ENCODE results near the gene DBN1. TPM values are rescaled to one million over a fixed set of nuclear protein-coding genes. Genes with fewer than 3 reads are reported as not detected.
A peak's percentile ranks its signal among the peaks of the same experiment; 100 is the strongest.

DBN1 gene
- 100 to 1,000 TPM in 1 of 4 donors, 10 to 100 TPM in 3; 10.1 to 201 (median 17.4) TPM for total RNA-seq

DNA sequence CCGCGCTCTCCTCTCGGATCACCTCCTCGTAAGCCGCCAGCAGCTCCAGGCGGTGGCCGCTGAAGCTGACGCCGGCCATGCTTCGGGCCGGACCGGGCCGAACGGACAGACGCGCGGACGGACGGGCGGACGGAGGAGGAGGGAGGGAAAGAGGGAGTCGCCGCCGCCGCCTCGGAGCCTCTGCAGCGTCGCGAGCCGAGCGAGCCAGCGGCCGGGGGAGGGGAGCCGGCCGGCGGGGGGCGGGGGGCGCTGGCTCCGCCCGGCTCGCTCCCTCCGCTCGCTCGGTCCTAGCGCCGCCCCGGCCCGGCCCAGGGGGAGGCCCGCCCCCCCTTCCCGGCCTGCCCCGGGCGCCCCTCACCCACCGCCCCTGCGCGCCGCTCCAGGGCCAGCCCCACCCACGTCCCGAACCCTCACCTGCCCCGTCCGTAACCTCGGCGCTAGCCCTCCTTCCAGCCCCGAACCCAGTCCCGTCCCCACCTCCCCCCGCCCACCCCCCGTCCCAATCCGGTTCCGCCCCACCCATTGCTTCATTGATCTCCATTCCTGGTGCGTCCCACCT is at the start of gene DBN1:
TSS of gene DBN1 (minus strand) at position 192 of the 559 bp plus-strand sequence. CDS start at position 79, 113 bp downstream.
- peaks cover 14% of the 10 kb centered on the region for H3K27me3 ChIP-seq
- H3K27ac ChIP-seq = peak within 1 kb of the TSS; percentile 78 to 91 (median 83)
- intact Hi-C loops (cut with DNase I; ENCODE audit: low total_unique reads) = no loop called here
- TF ChIP-seq POLR2AphosphoS5 (IDR thresholded peaks at IDR 0.05) = peak in 2 of 3 donors; percentile 38
- TF ChIP-seq, protein P1, sequence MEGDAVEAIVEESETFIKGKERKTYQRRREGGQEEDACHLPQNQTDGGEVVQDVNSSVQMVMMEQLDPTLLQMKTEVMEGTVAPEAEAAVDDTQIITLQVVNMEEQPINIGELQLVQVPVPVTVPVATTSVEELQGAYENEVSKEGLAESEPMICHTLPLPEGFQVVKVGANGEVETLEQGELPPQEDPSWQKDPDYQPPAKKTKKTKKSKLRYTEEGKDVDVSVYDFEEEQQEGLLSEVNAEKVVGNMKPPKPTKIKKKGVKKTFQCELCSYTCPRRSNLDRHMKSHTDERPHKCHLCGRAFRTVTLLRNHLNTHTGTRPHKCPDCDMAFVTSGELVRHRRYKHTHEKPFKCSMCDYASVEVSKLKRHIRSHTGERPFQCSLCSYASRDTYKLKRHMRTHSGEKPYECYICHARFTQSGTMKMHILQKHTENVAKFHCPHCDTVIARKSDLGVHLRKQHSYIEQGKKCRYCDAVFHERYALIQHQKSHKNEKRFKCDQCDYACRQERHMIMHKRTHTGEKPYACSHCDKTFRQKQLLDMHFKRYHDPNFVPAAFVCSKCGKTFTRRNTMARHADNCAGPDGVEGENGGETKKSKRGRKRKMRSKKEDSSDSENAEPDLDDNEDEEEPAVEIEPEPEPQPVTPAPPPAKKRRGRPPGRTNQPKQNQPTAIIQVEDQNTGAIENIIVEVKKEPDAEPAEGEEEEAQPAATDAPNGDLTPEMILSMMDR (IDR thresholded peaks at IDR 0.05) = no peak
- peaks cover 16 to 37% (median 18%) of the 10 kb centered on the region in 4 donors for H3K4me1 ChIP-seq
- DNase-seq = peak; percentile 46
- H3K4me3 ChIP-seq = peak within 1 kb of the TSS; percentile 61 to 91 (median 71)
- no peaks in the 10 kb centered on the region for H3K36me3 ChIP-seq
- no peaks in the 10 kb centered on the region for H3K9me3 ChIP-seq
- 3 to 29% methylated on average over 1 to 50 of the region's 69 CpGs for WGBS, 2 donors (ENCODE audit: low coverage in 1 of 2)
- in situ Hi-C loops (cut with MboI; ENCODE audit: low pct_ligation_motif_present in 1 of 4, low pct_unique_long_range_greater_than_20kb in 1 of 4, low sequenced_read_pairs in 3 of 4) = loop anchor here in 1 of 4 donors (25.0 kb wide), 1 partner anchor 161 kb away; the partner anchor contains the start of genes MXD3, PRELID1 and RAB24

DNA sequence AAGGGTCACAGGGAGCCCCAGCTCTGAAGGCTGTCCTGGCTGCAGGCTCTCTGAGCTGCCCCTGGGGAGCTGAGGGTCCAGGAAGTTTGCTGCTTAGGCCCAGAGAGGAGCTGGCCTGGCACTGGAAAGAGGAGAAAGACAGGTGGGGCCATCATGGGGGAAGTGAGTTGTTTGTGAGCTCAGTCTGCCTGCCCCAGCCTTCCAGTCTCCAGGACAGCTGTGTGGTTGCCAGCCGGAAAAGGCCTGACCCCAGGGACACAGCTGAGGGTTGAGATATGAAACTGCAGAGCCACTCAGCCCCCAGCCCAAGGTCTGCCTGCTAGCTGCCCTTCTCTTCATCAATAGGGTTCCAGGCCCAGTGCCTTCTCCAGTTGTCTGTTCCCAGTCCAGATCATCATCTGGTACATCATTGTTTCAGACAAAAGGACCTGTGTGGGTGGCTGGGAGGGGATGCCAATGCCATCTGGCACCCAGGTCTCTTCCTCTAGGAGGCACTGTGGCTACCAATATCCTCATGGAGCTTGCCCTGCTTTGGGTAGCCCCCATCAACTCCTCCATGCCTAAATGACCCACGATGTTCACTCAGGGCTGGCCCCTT is 47.6 kb upstream of the DBN1 start:
- peaks cover 0 to 31% (median 8%) of the 10 kb centered on the region in 4 donors for H3K36me3 ChIP-seq
- DNase-seq = no peak
- no peaks in the 10 kb centered on the region for H3K9me3 ChIP-seq

DNA sequence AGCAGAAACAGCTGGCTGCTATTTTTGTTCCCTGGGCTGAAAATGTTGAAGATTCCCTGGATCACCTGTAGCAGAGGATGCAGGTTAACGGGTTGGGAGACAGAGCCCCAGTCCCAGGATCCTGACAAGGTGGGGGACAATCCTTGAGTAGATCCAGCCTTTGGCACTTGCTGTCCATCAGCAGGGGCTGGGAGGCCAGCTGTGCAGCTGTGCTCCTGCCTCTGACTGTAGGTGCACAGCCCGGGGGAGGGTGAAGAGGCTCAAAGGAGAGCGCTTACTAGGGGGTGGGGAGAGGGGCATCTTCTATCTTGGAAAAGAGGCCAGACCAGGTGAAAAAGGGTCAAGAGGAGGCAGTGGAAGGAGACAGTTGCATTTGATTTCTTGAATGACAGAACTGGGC is 46.8 kb upstream of the DBN1 start:
- intact Hi-C loops (cut with DNase I; ENCODE audit: low total_unique reads) = no loop called here
- Histone ChIP-seq H3K27ac (no peak overlapping the region), H3K4me1 (peaks cover 11 to 17% (median 16%) of the 10 kb centered on the region in 4 donors), H3K4me3 (no peak overlapping the region), H3K27me3 (no peaks in the 10 kb centered on the region), H3K9me3 (no peaks in the 10 kb centered on the region), H3K36me3 (peaks cover 0 to 31% (median 9%) of the 10 kb centered on the region in 4 donors)
- TF ChIP-seq, protein P1 (IDR thresholded peaks at IDR 0.05) = no peak
- no peak for TF ChIP-seq POLR2A (IDR thresholded peaks at IDR 0.05)
- no peak for TF ChIP-seq EP300 (IDR thresholded peaks at IDR 0.05; ENCODE audit: low read depth)
- TF ChIP-seq POLR2AphosphoS5 (IDR thresholded peaks at IDR 0.05) = no peak
- no peak for DNase-seq
- 90 to 100% methylated on average over 1 to 3 of the region's 3 CpGs for WGBS, 2 donors (ENCODE audit: low coverage in 1 of 2)
- in situ Hi-C loops (cut with MboI; ENCODE audit: low pct_ligation_motif_present in 1 of 4, low pct_unique_long_range_greater_than_20kb in 1 of 4, low sequenced_read_pairs in 3 of 4) = loop anchor here in 1 of 4 donors (25.0 kb wide), 1 partner anchor 133 kb away; the partner anchor contains the start of gene SLC34A1

More for the DNA sequence above, 47.6 kb upstream of the DBN1 start:
- no peak overlapping the region for H3K4me3 ChIP-seq
- in situ Hi-C loops (cut with MboI; ENCODE audit: low pct_ligation_motif_present in 1 of 4, low pct_unique_long_range_greater_than_20kb in 1 of 4, low sequenced_read_pairs in 3 of 4) = loop anchor here in 1 of 4 donors (25.0 kb wide), 1 partner anchor 134 kb away; the partner anchor contains the start of gene SLC34A1
- no peak overlapping the region for H3K27ac ChIP-seq
- peaks cover 5 to 9% (median 8%) of the 10 kb centered on the region in 4 donors for H3K4me1 ChIP-seq
- H3K27me3 ChIP-seq = no peaks in the 10 kb centered on the region
- intact Hi-C loops (cut with DNase I; ENCODE audit: low total_unique reads) = no loop called here
- no peak for TF ChIP-seq EP300 (IDR thresholded peaks at IDR 0.05; ENCODE audit: low read depth)
- TF ChIP-seq POLR2A (IDR thresholded peaks at IDR 0.05) = no peak
- no peak for TF ChIP-seq POLR2AphosphoS5 (IDR thresholded peaks at IDR 0.05)
- TF ChIP-seq, protein P1 (IDR thresholded peaks at IDR 0.05) = no peak
- 78% methylated on average over 2 of the region's 2 CpGs; no CpG with 5 or more reads in 1 of the 2 donors for WGBS, 2 donors (ENCODE audit: low coverage in 1 of 2)

DNA sequence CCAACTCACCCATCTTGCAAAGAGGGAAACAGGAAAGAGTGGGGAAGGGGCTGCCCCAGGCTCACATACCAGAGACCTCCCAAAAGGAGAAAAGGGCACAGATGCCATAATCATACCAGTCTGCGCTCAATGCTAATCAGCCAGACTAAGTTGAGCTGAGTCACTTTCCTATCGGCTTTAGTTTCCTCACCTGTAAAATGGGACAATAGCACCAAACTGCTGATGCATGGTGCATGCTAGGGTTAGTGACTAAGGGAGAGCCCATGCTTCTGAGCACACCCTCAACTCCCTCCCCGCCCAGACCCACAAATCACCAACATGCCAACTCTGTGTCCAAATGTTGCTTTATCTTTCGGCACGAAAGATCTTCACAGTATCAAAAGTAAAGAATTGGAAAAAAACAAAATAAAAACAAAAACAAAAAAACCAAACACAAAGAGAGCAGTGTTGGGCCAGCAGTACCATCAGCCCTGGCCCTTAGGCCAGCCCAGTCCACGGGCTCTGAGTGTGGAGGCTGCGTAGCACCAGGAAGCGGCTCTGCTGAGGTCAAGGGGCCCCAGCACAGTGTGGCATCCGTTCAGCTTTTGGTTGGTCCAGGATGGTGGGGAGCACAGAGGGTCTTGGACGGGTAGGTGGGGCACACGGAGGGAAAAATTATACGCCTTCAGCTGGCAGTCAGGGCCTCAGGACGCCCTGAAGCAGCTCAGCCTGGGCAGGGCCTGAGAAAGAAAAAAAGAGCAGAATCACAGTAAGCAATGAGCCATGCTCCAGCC is 46.2 kb upstream of the DBN1 start:
- intact Hi-C loops (cut with DNase I; ENCODE audit: low total_unique reads) (no loop called here), in situ Hi-C loops (cut with MboI; ENCODE audit: low pct_ligation_motif_present in 1 of 4, low pct_unique_long_range_greater_than_20kb in 1 of 4, low sequenced_read_pairs in 3 of 4) (loop anchor here in 1 of 4 donors (25.0 kb wide), 1 partner anchor 132 kb away; the partner anchor contains the start of gene SLC34A1)
- Histone ChIP-seq H3K4me1 (peaks cover 11 to 20% (median 18%) of the 10 kb centered on the region in 4 donors), H3K9me3 (no peaks in the 10 kb centered on the region), H3K27me3 (no peaks in the 10 kb centered on the region), H3K27ac (no peak overlapping the region), H3K4me3 (no peak overlapping the region), H3K36me3 (peaks cover 0 to 32% (median 12%) of the 10 kb centered on the region in 4 donors)
- DNase-seq = no peak
- no peak for TF ChIP-seq EP300 (IDR thresholded peaks at IDR 0.05; ENCODE audit: low read depth)
- no peak for TF ChIP-seq POLR2AphosphoS5 (IDR thresholded peaks at IDR 0.05)
- TF ChIP-seq POLR2A (IDR thresholded peaks at IDR 0.05) = no peak
- TF ChIP-seq, protein P1 (IDR thresholded peaks at IDR 0.05) = no peak
- WGBS, 2 donors (ENCODE audit: low coverage in 1 of 2) = 78 to 80% methylated on average over 10 to 13 of the region's 13 CpGs

Data from transverse colon (tissue), 4 donors.